Fibroblast of skin of back (primary cell): Measurements from ENCODE around the gene PXK.
"Not testable (repeated sequence)": the region's sequence is repeated elsewhere in the genome, so short reads cannot be mapped to it uniquely, and the experiment has no call there.

Source experiments
- DNase-seq: peaks from one replicate; pipeline ENCODE4 v3.0.0-alpha.2; 2013

Gene PXK

GRCh38 chr3:58323529-58324390 lies 8.9 kb upstream of the PXK start:
- DNase-seq, result no peak

GRCh38 chr3:58324391-58325390 lies 8.0 kb upstream of the PXK start:
- DNase-seq, result peak; percentile 20

GRCh38 chr3:58325525-58325992 lies 7.1 kb upstream of the PXK start:
- DNase-seq, result peak; percentile 21

GRCh38 chr3:58326267-58326900 lies 6.3 kb upstream of the PXK start:
- no peak for DNase-seq

GRCh38 chr3:58329150-58329921 lies 3.4 kb upstream of the PXK start:
- DNase-seq, result no peak

- DNase-seq, result no peak
Observed at GRCh38 chr3:58329922-58330413, 2.7 kb upstream of the PXK start.

GRCh38 chr3:58331593-58332152 lies 1.0 kb upstream of the PXK start:
- no peak for DNase-seq

- DNase-seq, result peak; percentile 19
Observed at GRCh38 chr3:58333206-58334012, 717 bp downstream of the PXK start.

- DNase-seq, result no peak
Observed at GRCh38 chr3:58334013-58334321, 1.3 kb downstream of the PXK start.

GRCh38 chr3:58334506-58334884 lies 1.8 kb downstream of the PXK start:
- DNase-seq, result no peak

- no peak for DNase-seq
Observed at GRCh38 chr3:58335652-58335947, 2.9 kb downstream of the PXK start.

GRCh38 chr3:58336135-58336882 lies 3.6 kb downstream of the PXK start:
- DNase-seq, result peak; percentile 86

- no peak for DNase-seq
Observed at GRCh38 chr3:58337190-58337589, 4.5 kb downstream of the PXK start.

GRCh38 chr3:58339146-58339545 lies 6.5 kb downstream of the PXK start:
- not testable (repeated sequence) for DNase-seq

- DNase-seq, result no peak
Observed at GRCh38 chr3:58340594-58341244, 8.0 kb downstream of the PXK start.

- peak; percentile 68 for DNase-seq
Observed at GRCh38 chr3:58341376-58341775, 8.7 kb downstream of the PXK start.

GRCh38 chr3:58342676-58343075 lies 10.0 kb downstream of the PXK start:
- DNase-seq, result no peak

- no peak for DNase-seq
Observed at GRCh38 chr3:58345457-58345856, 12.8 kb downstream of the PXK start.

- no peak for DNase-seq
Observed at GRCh38 chr3:58346368-58346767, 13.7 kb downstream of the PXK start.

GRCh38 chr3:58347984-58348383 lies 15.3 kb downstream of the PXK start:
- no peak for DNase-seq
